HG02970 (cell line): Measurements from ENCODE around the gene WDR37.
"Not testable (repeated sequence)": the region's sequence is repeated elsewhere in the genome, so short reads cannot be mapped to it uniquely, and the experiment has no call there.

Experiments
- ATAC-seq: cut with Tn5 transposase; IDR thresholded peaks from one replicate; pipeline ENCODE4 v1.9.1; 2021; ENCODE audit warnings: mild to moderate bottlenecking, moderate library complexity, moderate number of reproducible peaks; ENCODE audit not compliant: unreplicated experiment, low FRiP score

WDR37 gene, protein sequence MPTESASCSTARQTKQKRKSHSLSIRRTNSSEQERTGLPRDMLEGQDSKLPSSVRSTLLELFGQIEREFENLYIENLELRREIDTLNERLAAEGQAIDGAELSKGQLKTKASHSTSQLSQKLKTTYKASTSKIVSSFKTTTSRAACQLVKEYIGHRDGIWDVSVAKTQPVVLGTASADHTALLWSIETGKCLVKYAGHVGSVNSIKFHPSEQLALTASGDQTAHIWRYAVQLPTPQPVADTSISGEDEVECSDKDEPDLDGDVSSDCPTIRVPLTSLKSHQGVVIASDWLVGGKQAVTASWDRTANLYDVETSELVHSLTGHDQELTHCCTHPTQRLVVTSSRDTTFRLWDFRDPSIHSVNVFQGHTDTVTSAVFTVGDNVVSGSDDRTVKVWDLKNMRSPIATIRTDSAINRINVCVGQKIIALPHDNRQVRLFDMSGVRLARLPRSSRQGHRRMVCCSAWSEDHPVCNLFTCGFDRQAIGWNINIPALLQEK

GRCh38 chr10:1056326-1057105 is at the start of gene WDR37:
Gene WDR37, plus strand, starts transcription at chr10:1056385. Its CDS starts 15,771 bp downstream, at chr10:1072156.
- ATAC-seq = peak; percentile 90

DNA sequence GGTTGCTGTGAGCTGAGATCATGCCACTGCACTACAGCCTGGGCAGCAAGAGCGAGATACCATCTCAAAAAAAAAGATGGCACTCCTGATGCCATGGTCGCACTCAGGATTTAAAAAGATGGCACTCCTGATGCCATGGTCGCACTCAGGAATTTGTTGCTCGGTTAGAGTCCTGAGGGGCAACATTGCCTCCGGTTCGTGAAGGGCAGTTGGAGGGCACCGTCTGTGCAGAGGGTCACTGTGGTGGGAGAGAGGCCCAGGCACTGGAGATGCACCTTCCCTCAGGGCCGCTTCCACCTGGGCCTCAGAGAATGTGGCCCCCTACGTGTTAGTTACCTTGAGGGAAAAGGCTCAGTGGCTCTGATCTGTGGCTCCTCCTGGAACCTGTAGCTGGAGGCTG is 49.6 kb upstream of the WDR37 start:
- no peak for ATAC-seq

DNA sequence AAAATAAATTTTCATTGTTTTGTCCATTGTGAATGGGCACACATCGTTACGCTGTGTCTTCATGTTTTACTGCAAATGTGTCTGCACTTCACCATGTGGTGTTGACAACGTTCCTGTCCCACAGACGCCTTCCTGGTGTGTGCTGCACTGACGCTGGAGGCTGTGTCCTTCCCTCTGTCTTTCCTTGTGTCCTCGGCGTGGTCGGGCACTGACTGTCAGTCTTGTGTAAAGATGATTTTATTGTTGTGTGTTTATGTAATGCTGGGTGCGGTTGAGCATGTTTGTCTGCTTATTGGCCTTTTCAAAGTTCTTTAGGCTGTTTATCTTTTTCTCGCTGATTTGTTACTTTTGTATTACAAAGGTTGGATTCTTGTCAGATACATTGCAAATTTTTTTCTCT is 48.6 kb upstream of the WDR37 start:
- no peak for ATAC-seq

GRCh38 chr10:1009071-1009494 is 47.1 kb upstream of the WDR37 start:
- ATAC-seq = no peak

DNA sequence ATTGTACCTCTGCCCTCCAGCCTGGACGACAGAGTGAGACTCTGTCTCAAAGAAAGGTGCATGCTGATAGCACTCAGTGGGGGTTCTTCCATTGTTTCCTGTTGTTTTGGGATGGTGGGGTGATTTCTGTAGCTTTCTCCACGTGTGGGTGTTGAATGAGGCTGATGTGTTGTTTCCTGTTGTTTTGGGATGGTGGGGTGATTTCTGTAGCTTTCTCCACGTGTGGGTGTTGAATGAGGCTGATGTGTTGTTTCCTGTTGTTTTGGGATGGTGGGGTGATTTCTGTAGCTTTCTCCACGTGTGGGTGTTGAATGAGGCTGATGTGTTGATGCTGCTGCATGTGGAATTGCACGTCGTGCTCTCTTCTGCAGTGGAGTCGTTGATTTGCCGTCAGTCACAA is 46.2 kb upstream of the WDR37 start:
- ATAC-seq = not testable (repeated sequence)

DNA sequence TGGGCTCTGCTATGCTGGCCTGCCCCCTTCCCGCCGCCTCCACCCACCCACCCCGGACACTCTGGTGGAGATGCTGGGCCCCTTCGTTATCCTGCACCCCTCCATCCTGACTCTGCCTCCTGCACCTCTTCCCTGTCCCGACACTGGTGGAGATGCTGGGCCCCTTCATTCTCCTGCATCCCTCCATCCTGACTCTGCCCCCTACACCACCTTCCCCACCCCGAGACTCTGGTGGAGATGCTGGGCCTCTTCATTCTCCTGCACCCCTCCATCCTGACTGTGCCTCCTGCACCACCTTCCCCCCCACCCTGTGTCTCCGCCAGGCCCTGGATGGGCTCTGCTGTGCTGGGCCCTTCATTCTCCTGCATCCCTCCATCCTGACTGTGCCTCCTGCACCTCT is 45.5 kb upstream of the WDR37 start:
- no peak for ATAC-seq

DNA sequence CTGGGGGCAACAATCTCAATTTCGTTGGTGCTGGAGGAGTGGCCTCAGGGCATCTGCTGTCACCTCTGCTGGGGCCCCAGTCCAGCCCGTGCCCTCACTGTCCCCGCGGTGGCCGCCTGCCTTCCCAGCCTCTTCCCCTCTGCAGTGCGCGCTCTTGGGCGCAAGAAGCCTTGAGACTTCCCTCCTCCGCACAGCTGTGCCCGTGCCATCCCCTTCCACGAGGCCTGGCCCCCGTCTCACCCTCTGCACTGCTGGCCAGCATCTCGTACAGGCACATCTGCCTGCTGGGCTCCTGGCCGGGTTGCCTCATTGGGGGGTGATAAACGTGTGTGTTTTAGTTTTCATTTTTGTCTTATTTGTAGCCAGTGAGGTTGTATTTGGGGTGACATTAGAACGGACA is 44.5 kb upstream of the WDR37 start:
- ATAC-seq = no peak

- no peak for ATAC-seq
Observed at GRCh38 chr10:1015688-1016087, 40.5 kb upstream of the WDR37 start.

- ATAC-seq = no peak
Observed at GRCh38 chr10:1019362-1019761, 36.8 kb upstream of the WDR37 start.

DNA sequence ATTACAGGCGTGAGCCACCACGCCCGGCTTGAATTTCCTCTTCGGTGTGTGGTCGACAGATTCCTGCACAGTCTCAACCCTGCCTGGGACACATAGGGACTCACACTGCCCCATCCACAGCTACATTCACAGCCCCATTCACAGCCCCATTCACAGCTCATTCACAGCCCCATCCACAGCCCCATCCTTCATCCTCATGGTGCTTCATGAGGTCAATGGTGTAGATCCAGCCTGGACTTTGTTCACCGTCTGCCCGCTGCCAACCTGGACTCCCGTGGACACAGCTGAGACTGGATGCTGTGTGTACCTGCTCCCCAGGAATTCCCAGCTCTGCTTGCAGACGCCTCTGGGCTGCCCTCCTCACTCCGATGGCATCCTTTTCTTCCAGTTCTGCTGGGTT is 35.7 kb upstream of the WDR37 start:
- ATAC-seq = no peak

- ATAC-seq = no peak
Observed at GRCh38 chr10:1020958-1021357, 35.2 kb upstream of the WDR37 start.

GRCh38 chr10:1022413-1022812 is 33.8 kb upstream of the WDR37 start:
- ATAC-seq = no peak

DNA sequence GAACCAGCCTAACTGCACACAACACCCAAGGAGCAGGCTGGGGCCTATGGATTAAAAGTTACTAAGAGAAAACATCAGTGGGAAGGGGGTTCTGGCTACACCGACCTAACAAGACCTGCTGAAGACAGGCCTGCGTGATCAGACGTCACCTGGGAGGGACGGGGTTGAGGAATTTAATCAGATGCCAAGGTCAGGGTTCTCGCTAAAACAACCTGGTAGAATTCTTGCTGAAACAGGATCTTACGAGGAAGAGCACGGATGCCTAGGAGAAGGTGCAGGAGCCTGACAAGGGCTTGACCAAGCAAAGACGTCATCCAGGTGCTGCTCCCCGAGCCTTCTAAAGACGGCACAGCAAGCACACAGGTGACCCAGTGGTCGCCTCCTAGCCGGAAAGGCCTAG is 32.1 kb upstream of the WDR37 start:
- ATAC-seq = no peak

GRCh38 chr10:1025683-1026082 is 30.5 kb upstream of the WDR37 start, which contains the start of gene IDI2:
Gene IDI2, minus strand, starts transcription at chr10:1025859. Its CDS starts 1,136 bp downstream, at chr10:1024723.
- no peak for ATAC-seq

DNA sequence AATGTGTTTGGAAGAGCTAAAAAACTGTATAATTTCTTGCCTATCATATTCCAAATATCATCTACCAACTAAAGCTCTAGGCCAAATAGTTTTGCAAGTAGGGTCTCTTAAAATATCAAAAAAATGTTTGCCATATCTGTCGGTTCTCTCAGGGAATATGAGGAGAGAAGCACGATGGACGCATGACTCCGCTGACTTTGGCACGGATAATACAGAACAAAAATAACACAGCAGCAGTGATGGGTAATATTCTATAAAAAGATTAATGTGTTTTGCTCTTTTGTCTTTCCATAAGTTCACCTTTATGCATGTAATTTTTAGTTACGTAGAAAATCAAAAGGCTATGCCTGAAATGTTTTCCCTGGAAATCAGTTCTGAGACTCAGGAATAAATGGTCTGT is 29.6 kb upstream of the WDR37 start:
- ATAC-seq = no peak

- ATAC-seq = no peak
Observed at GRCh38 chr10:1029838-1030237, 26.3 kb upstream of the WDR37 start.

GRCh38 chr10:1033601-1034000 is 22.6 kb upstream of the WDR37 start:
- no peak for ATAC-seq

- ATAC-seq = no peak
Observed at GRCh38 chr10:1034758-1035157, 21.4 kb upstream of the WDR37 start.

DNA sequence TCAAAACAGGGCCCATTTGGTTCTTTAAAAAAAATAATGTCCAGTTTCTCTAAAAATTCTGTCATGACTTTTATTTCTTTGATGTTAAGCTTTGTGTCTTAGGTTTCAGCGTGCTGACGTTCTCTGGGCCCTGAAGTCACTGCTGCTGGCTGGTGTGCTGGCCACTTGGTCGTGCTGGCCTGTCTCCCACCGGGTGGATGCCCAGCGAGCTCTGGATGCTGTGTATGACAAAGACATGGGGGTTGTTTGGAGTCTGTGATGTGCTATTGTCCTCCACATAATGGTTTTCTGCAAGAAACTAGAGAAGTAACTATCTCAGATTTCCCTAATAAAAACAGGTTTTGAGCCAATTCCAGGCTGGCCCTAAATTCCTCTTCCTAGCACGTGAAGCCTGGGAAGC is 21.0 kb upstream of the WDR37 start:
- no peak for ATAC-seq

DNA sequence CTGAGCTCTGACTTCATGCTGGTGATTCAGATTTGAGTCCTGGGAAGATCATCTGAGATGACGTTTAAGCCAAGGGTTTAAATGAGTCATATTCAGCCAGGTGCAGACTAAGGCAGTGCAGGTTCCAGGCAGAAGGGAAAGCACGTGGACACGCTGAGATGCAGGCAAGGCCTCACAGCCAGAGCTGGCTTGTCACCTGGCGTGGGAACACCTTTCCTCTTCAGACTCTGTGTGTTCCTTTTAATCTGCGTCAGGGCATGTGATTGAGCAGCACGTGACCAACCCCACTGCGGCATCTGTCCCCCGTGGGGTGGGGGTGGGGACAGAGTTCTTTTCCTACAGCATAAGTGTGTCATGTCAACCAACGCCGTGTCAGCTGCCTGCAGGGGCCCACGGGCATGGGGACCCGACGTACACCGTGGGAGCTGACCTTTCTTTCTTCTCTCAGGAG is 19.8 kb upstream of the WDR37 start:
- no peak for ATAC-seq

- no peak for ATAC-seq
Observed at GRCh38 chr10:1037098-1037497, 19.1 kb upstream of the WDR37 start.
